ENCODE data around the gene TMEM131.

GRCh38 chr2:97754690-97755346 is 240.9 kb downstream of the TMEM131 start:
- TF ChIP-seq, protein P1, sequence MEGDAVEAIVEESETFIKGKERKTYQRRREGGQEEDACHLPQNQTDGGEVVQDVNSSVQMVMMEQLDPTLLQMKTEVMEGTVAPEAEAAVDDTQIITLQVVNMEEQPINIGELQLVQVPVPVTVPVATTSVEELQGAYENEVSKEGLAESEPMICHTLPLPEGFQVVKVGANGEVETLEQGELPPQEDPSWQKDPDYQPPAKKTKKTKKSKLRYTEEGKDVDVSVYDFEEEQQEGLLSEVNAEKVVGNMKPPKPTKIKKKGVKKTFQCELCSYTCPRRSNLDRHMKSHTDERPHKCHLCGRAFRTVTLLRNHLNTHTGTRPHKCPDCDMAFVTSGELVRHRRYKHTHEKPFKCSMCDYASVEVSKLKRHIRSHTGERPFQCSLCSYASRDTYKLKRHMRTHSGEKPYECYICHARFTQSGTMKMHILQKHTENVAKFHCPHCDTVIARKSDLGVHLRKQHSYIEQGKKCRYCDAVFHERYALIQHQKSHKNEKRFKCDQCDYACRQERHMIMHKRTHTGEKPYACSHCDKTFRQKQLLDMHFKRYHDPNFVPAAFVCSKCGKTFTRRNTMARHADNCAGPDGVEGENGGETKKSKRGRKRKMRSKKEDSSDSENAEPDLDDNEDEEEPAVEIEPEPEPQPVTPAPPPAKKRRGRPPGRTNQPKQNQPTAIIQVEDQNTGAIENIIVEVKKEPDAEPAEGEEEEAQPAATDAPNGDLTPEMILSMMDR (IDR thresholded peaks at IDR 0.05) = no peak
- no peak for TF ChIP-seq POLR2A (IDR thresholded peaks at IDR 0.05)

Measured in lower leg skin (tissue), 3 donors.